Forelimb muscle (tissue), 1 donor: ENCODE data around the gene UNC5A. TPM values are rescaled to one million over a fixed set of nuclear protein-coding genes. Genes with fewer than 3 reads are reported as not detected.

Source experiments
- polyA plus RNA-seq: library from polyadenylated mRNA; unstranded; fragments of 120-200 nt; gene quantifications from one replicate; pipeline ENCODE4 v1.2.1, GENCODE V29; 2013; ENCODE audit not compliant: insufficient read length

Gene UNC5A
- polyA plus RNA-seq, 1 donor, result 1.7 TPM

Other genes with a start within 250 kb of the UNC5A start
- 0.49 TPM for gene GPRIN1, start 200.4 kb upstream of the UNC5A start, polyA plus RNA-seq
- gene SNCB, start 180.0 kb upstream of the UNC5A start, polyA plus RNA-seq, result not detected
- not detected for gene EIF4E1B, start 179.9 kb upstream of the UNC5A start, polyA plus RNA-seq
- gene TSPAN17, start 163.1 kb upstream of the UNC5A start, polyA plus RNA-seq, result 28.7 TPM
- gene HK3, start 88.8 kb downstream of the UNC5A start, polyA plus RNA-seq, result 0.82 TPM
- gene UIMC1, start 196.2 kb downstream of the UNC5A start, polyA plus RNA-seq, result 25.4 TPM
- 15.9 TPM for gene ZNF346, start 212.1 kb downstream of the UNC5A start, polyA plus RNA-seq